GM12891 (cell line): ENCODE results near the gene DALRD3.
A peak's percentile ranks its signal among the peaks of the same experiment; 100 is the strongest.
"Not testable (repeated sequence)": the region's sequence is repeated elsewhere in the genome, so short reads cannot be mapped to it uniquely, and the experiment has no call there.

Experiments
- DNase-seq: peaks from one replicate; pipeline ENCODE4 v3.0.0; 2011; ENCODE audit warnings: low spot score; ENCODE audit not compliant: insufficient read length
- FAIRE-seq: peaks from 2 replicates; lab custom pipeline; 2011; peaks lifted over from hg19 to GRCh38; lab: Jason Lieb, UNC
- PAX5 ChIP-seq: IDR thresholded peaks from 2 replicates; pipeline ENCODE4 v1.6.1; 2011; ENCODE audit warnings: low read length, moderate library complexity, mild to moderate bottlenecking; ENCODE audit not compliant: insufficient read depth, severe bottlenecking
- POLR2A ChIP-seq: IDR thresholded peaks from 2 replicates; pipeline ENCODE4 v1.6.1; 2011; ENCODE audit warnings: low read depth, low read length, control low read depth
- POLR2AphosphoS5 ChIP-seq: IDR thresholded peaks from 2 replicates; pipeline ENCODE4 v1.6.1; 2011; ENCODE audit warnings: low read depth, low read length, control low read depth
- POU2F2 ChIP-seq: IDR thresholded peaks from 2 replicates; pipeline ENCODE4 v1.6.1; 2011; ENCODE audit warnings: low read depth, mild to moderate bottlenecking, control low read depth, low read length, moderate library complexity
- SPI1 ChIP-seq: IDR thresholded peaks from 2 replicates; pipeline ENCODE4 v1.6.1; 2011; ENCODE audit warnings: low read depth, low read length, control low read depth
- TAF1 ChIP-seq: IDR thresholded peaks from 2 replicates; pipeline ENCODE4 v1.6.1; 2011; ENCODE audit warnings: low read depth, low read length, control low read depth

Gene DALRD3

DNA sequence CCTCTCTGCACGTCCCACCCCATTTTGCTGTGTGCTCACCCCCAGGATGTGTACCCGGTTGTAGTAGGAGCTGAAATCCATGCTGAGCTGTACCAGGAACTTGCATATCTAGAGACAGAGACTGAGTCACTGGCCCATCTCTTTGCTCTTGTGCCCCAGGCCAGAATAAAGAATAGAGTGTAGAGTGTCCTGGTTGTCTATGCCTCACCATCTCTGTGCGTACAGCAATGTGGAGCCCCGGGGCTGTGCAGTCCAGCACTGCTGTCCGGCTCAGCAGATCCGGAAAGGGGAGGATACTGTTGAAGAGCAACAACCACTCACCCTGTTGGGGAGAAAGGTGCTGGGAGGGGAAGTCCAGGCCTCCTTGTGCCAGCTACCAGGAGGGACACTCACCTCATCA is 2.6 kb downstream of the DALRD3 start:
- no peak for FAIRE-seq
- no peak for DNase-seq

GRCh38 chr3:49015072-49015471 is 3.3 kb downstream of the DALRD3 start:
- no peak for FAIRE-seq
- no peak for DNase-seq
- TF ChIP-seq POLR2A (0 out of 2 replicates have a peak, but pooled peaks have one; percentile 9), PAX5 (no peak), POU2F2 (no peak), POLR2AphosphoS5 (peak; percentile 16; the same call in 1 of the 2 replicates)

More for the DNA sequence above, 2.6 kb downstream of the DALRD3 start:
- TF ChIP-seq POLR2AphosphoS5: no peak
- no peak for TF ChIP-seq PAX5

DNA sequence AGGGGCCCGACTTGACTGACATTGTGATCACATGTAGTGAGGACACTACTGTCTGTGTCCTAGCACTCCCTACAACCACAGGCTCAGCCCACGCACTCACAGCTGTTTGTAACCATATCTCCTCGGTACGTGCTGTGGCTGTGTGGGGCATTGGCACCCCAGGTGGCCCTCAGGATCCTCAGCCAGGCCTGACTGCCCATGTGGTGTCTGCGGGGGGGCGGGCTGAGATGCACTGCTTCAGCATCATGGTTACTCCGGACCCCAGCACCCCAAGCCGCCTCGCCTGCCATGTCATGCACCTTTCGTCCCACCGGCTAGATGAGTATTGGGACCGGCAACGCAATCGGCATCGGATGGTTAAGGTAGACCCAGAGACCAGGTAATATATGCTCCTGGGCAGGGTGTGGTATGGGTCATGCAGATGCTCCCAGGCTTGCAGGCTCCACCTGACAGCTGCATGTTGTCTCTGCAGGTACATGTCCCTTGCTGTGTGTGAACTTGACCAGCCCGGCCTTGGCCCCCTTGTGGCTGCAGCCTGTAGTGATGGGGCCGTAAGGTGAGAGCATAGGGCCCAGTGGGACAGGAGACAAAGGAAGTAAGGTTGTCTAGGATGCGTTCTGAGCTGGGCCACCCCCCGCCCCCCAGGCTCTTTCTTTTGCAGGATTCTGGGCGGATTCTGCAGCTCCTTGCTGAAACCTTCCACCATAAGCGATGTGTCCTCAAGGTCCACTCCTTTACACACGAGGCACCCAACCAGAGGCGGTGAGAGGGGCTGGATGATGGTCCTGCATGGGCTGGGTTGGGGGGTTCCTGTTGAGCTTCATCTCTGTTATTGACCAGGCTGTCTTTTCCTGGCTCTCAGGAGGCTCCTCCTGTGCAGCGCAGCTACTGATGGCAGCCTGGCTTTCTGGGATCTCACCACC is 4.4 kb downstream of the DALRD3 start:
- TF ChIP-seq POLR2AphosphoS5: peak; percentile 48
- no peak for TF ChIP-seq SPI1
- DNase-seq (peak; percentile 55), FAIRE-seq (peak; percentile 47)

DNA sequence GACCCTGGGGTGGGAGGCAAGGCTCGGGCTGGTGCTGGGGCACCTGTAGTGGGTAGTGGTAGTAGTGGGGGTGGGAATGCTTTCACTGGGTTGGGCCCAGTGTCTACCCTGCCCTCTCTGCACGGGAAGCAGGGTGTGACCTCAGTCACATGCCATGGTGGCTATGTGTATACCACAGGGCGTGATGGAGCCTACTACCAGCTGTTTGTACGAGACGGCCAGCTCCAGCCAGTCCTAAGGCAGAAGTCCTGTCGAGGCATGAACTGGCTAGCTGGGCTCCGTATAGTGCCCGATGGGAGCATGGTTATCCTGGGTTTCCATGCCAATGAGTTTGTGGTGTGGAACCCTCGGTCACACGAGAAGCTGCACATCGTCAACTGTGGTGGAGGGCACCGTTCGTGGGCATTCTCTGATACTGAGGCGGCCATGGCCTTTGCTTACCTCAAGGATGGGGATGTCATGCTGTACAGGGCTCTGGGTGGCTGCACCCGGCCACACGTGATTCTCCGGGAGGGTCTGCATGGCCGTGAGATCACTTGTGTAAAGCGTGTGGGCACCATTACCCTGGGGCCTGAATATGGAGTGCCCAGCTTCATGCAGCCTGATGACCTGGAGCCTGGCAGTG is 5.2 kb downstream of the DALRD3 start:
- FAIRE-seq: no peak
- no peak for DNase-seq
- TF ChIP-seq POLR2AphosphoS5: peak; percentile 5; the same call in 1 of the 2 replicates
- TF ChIP-seq SPI1: no peak

- FAIRE-seq (peak; percentile 20), DNase-seq (no peak)
- TF ChIP-seq POLR2AphosphoS5: peak; percentile 63
- no peak for TF ChIP-seq SPI1
Observed at GRCh38 chr3:49012441-49013017, 5.9 kb downstream of the DALRD3 start.

- DNase-seq (no peak), FAIRE-seq (no peak)
- no peak for TF ChIP-seq POU2F2
- no peak for TF ChIP-seq TAF1
- TF ChIP-seq PAX5: no peak
- no peak for TF ChIP-seq SPI1
- no peak for TF ChIP-seq POLR2A
- TF ChIP-seq POLR2AphosphoS5: no peak
Observed at GRCh38 chr3:49009396-49009795, 9.0 kb downstream of the DALRD3 start.

DNA sequence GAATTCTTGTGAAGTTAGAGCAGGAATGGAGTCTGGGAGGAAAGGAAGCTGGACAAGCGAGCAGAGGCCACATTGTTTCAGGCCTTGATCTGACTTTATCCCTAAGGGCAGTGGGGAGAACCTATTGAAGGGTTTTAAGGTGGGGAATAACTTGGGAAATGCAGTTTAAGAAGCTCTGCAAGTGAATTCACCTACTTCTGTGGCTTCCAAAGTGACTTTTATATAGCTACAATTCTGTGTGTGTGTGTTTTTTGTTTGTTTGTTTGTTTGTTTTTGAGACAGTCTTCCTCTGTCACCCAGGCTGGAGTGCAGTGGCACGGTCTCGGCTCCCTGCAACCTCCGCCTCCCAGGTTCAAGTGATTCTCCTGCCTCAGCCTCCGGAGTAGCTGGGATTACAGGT is 9.8 kb downstream of the DALRD3 start:
- FAIRE-seq: not testable (repeated sequence)

DNA sequence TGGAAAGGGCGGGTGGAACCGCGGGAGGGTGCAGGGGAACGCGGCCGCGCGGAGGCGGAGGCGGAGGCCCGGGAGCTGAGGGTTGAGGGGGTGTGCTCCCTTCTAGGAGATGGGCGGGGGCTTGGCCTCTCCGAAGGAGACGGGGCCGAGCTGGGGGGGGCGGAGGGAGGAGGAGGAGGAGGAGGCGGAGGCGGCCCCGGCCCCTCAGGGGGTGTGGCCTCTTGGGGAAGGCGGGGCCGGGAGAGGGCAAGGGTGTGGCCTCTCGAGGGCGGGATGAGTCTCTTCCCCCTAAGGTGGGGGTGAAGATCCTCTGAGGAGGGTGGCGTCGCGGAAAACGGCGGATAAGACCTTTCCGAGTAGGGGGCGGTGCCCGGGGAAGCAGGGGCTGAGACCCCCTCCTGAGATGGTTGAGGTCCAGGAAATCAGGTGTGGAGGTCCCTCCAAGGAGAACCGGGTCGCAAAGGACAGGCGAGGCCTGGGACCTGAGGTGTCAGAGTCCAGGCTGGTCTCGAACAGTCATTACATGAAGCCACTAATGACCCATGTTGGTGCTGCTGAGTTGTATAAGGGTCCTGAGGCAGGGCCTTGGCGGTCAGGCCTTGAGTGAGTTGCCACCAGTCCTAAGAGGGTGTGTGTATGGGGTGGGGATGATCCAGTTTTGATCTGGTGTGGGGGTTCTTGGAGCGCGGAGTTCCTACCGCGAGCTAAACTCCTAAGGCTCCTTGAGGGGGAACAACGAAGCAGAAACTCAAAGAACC is 10.4 kb downstream of the DALRD3 start:
- 0 out of 2 replicates have a peak, but pooled peaks have one; percentile 54 for TF ChIP-seq POU2F2
- no peak for TF ChIP-seq TAF1
- FAIRE-seq (no peak), DNase-seq (peak; percentile 80)

More for the DNA sequence above, 9.8 kb downstream of the DALRD3 start:
- DNase-seq: not testable (repeated sequence)

DNA sequence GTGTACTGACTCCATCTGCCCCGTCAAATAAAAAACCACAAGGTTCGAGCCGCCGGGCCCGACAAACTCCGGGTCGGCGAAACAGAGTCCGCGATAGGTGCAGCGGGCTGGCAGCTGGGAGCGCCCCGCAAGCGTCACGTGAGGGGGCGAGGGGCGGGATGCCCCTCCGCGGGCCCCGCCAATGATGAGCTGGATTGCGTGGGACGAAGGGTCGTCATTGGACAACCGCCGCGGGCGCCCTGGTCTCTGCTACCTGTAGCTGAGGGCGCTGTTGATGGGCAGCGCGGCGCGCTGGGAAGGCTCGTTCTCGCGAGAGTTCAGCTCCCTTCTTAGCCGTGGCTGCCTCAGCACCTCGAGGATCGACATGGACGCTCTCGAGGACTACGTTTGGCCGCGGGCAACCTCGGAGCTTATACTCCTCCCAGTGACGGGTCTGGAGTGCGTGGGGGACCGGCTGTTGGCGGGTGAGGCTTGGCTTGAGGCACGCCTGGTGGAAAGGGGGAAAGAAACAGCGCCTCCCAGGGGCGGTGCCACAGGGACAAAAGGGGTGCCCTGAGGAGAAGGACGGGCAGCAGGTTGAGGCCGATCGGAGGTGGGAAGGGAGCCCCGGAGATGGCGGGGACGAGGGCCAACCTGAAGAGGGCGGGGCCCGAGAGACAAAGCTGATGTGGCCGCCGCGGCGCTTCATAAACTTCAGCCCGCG is 11.2 kb downstream of the DALRD3 start, which contains the start of gene WDR6:
Gene WDR6, plus strand, starts transcription at position 324 of the 703 bp plus-strand sequence. Its CDS starts 41 bp downstream, at position 365.
- DNase-seq: peak; percentile 99
- peak; percentile 100 for FAIRE-seq
- TF ChIP-seq POLR2AphosphoS5: peak; percentile 97
- peak; percentile 90 for TF ChIP-seq TAF1
- TF ChIP-seq POLR2A: peak; percentile 97
- TF ChIP-seq POU2F2: peak; percentile 85
- TF ChIP-seq PAX5: peak; percentile 18
- TF ChIP-seq SPI1: no peak
